ENCODE results near the gene RPS27A. TPM values are rescaled to one million over a fixed set of nuclear protein-coding genes. Genes with fewer than 3 reads are reported as not detected.
A peak's percentile ranks its signal among the peaks of the same experiment; 100 is the strongest.

RPS27A gene
- total and polyA plus RNA-seq, 9 of the 15 experiments (the other 6 are each of a cell fraction or from before 2014, with no cell fraction given) = 1,383 to 3,282 (median 2,242) TPM

DNA sequence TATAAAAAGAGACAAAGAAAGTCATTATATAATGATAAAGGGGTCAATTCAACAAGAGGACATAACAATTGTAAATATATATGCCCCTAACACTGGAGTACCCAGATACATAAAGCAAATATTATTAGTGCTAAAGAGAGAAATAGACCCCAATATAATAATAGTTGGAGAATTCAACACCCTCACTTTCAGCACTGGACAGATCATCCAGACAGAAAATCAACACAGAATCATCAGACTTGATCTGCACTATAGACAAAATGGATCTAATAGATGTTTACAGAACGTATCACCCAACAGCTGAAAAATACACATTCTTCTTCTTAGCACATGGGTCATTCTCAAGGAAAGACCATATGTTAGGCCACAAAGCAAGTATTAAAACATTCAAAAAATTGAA is 32.1 kb upstream of the RPS27A start:
- BruUV-seq (replicated peaks) = no TSS peak
- Histone ChIP-seq H4K20me1 (replicated peaks; ENCODE audit: control insufficient read depth, insufficient read depth, low read length) (no peaks in the 10 kb centered on the region), H3K4me3 (no peak overlapping the region), H3K27ac (ENCODE audit: extremely low read depth, low read depth, low read length) (no peak overlapping the region), H3K36me3 (ENCODE audit: control insufficient read depth, insufficient read depth, low read length) (no peaks in the 10 kb centered on the region), H3K4me2 (ENCODE audit: insufficient read depth, low read length) (no peak overlapping the region), H3K9me1 (ENCODE audit: control insufficient read depth, insufficient read depth, low read length) (no peaks in the 10 kb centered on the region), H3K4me1 (replicated peaks in 1 of 2; ENCODE audit: control insufficient read depth in 2 of 2, insufficient read depth in 2 of 2, low read length in 2 of 2) (no peaks in the 10 kb centered on the region), H2AFZ (ENCODE audit: low read depth, low read length) (no peak overlapping the region), H3K27me3 (ENCODE audit: control insufficient read depth in 2 of 2, insufficient read depth in 2 of 2, low read length in 2 of 2) (no peaks in the 10 kb centered on the region), H3K9me3 (replicated peaks; ENCODE audit: control insufficient read depth, insufficient read depth, low read depth, low read length) (no peaks in the 10 kb centered on the region), H3K79me2 (ENCODE audit: control insufficient read depth, insufficient read depth, low read length) (no peaks in the 10 kb centered on the region), H3K9ac (ENCODE audit: insufficient read depth in 1 of 2, low read depth in 2 of 2, low read length in 2 of 2) (no peak overlapping the region)
- FAIRE-seq = no peak
- ChIA-PET POLR2A (no interaction called here), CTCF (ENCODE audit: low intra/inter-chr PET ratio) (interaction anchor here (0.6 kb wide), 1 partner anchor 63 kb away, joined by 4 read pairs; no protein-coding TSS in a partner anchor)
- 26% methylated on average over 1 of the region's 1 CpG for WGBS (ENCODE audit: insufficient coverage, low coverage, missing lambda C conversion rate)
- ATAC-seq = no peak
- in situ Hi-C loops (cut with MboI) (no loop called here), intact Hi-C loops (cut with micrococcal nuclease) (no loop called here)
- no peak for DNase-seq (ENCODE audit: extremely low read depth in 1 of 4, low spot score in 3 of 4)
- TF ChIP-seq, protein P1, sequence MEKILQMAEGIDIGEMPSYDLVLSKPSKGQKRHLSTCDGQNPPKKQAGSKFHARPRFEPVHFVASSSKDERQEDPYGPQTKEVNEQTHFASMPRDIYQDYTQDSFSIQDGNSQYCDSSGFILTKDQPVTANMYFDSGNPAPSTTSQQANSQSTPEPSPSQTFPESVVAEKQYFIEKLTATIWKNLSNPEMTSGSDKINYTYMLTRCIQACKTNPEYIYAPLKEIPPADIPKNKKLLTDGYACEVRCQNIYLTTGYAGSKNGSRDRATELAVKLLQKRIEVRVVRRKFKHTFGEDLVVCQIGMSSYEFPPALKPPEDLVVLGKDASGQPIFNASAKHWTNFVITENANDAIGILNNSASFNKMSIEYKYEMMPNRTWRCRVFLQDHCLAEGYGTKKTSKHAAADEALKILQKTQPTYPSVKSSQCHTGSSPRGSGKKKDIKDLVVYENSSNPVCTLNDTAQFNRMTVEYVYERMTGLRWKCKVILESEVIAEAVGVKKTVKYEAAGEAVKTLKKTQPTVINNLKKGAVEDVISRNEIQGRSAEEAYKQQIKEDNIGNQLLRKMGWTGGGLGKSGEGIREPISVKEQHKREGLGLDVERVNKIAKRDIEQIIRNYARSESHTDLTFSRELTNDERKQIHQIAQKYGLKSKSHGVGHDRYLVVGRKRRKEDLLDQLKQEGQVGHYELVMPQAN (IDR thresholded peaks at IDR 0.05; ENCODE audit: borderline replicate concordance) = no peak
- TF ChIP-seq, protein P2, sequence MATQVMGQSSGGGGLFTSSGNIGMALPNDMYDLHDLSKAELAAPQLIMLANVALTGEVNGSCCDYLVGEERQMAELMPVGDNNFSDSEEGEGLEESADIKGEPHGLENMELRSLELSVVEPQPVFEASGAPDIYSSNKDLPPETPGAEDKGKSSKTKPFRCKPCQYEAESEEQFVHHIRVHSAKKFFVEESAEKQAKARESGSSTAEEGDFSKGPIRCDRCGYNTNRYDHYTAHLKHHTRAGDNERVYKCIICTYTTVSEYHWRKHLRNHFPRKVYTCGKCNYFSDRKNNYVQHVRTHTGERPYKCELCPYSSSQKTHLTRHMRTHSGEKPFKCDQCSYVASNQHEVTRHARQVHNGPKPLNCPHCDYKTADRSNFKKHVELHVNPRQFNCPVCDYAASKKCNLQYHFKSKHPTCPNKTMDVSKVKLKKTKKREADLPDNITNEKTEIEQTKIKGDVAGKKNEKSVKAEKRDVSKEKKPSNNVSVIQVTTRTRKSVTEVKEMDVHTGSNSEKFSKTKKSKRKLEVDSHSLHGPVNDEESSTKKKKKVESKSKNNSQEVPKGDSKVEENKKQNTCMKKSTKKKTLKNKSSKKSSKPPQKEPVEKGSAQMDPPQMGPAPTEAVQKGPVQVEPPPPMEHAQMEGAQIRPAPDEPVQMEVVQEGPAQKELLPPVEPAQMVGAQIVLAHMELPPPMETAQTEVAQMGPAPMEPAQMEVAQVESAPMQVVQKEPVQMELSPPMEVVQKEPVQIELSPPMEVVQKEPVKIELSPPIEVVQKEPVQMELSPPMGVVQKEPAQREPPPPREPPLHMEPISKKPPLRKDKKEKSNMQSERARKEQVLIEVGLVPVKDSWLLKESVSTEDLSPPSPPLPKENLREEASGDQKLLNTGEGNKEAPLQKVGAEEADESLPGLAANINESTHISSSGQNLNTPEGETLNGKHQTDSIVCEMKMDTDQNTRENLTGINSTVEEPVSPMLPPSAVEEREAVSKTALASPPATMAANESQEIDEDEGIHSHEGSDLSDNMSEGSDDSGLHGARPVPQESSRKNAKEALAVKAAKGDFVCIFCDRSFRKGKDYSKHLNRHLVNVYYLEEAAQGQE (IDR thresholded peaks at IDR 0.05; ENCODE audit: borderline replicate concordance) = peak; percentile 70
- TF ChIP-seq, protein P2 (CRISPR knock-in tag; IDR thresholded peaks at IDR 0.05; ENCODE audit: low read depth) = no peak
